ENCODE measurements around the gene TSPEAR.

DNA sequence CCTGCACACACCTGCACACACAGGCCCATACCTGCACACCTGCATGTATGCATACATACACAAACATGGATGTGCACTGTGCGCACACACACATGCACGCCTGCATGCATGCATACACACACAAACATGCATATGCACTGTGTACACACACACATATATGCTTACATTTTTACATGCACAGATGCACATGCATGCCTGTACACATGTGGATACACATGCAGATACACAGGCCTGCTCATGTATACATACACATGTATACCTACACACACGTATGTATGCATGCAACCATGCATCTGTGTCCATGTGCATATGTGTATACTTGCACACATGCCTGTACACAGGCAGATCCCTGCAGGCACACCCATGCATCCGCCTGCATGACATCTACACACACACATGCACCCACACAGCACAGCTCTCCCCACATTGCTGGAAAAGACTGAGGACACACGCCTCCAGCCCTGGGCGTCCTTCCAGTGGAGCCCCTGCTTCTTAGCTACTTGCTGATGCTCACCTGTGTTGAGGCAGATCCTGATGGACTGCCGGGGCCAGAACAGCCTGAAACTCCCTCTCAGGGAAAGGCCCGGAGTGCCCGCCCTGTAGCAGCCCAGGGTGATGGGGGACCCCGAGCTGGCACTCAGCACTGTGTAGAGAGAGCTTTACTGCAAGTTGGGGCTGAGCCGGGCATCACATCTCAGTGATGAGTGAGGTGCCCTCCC lies 200.0 kb downstream of the TSPEAR start:
- TF ChIP-seq, protein P1, sequence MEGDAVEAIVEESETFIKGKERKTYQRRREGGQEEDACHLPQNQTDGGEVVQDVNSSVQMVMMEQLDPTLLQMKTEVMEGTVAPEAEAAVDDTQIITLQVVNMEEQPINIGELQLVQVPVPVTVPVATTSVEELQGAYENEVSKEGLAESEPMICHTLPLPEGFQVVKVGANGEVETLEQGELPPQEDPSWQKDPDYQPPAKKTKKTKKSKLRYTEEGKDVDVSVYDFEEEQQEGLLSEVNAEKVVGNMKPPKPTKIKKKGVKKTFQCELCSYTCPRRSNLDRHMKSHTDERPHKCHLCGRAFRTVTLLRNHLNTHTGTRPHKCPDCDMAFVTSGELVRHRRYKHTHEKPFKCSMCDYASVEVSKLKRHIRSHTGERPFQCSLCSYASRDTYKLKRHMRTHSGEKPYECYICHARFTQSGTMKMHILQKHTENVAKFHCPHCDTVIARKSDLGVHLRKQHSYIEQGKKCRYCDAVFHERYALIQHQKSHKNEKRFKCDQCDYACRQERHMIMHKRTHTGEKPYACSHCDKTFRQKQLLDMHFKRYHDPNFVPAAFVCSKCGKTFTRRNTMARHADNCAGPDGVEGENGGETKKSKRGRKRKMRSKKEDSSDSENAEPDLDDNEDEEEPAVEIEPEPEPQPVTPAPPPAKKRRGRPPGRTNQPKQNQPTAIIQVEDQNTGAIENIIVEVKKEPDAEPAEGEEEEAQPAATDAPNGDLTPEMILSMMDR (conservative IDR thresholded peaks at IDR 0.05; ENCODE audit: low read length): no peak
- TF ChIP-seq EZH2phosphoT487 (IDR thresholded peaks at IDR 0.05; ENCODE audit: borderline replicate concordance, low read depth, low read length): no peak

All from OCI-LY7 (cell line).